Astrocyte (in vitro differentiated cells and primary cell): Measurements from ENCODE around the gene LTBP2. TPM values are rescaled to one million over a fixed set of nuclear protein-coding genes. Genes with fewer than 3 reads are reported as not detected.

ENCODE experiments used
- DNase-seq: peaks from one replicate; pipeline ENCODE4 v3.0.0-alpha.2; 2010; ENCODE audit warnings: low read depth
- FAIRE-seq: peaks from 2 replicates; lab custom pipeline; 2011; peaks lifted over from hg19 to GRCh38; lab: Jason Lieb, UNC
- H2AFZ ChIP-seq: 2 replicates; pipeline ENCODE4 v1.6.0; 2012; ENCODE audit warnings: low read depth, low read length, inconsistent platforms
- H3K27ac ChIP-seq: 2 replicates; pipeline ENCODE4 v1.5.1; 2011; ENCODE audit warnings: low read depth, low read length, inconsistent platforms
- H3K27me3 ChIP-seq: 2 replicates; pipeline ENCODE4 v1.6.0; 2011; ENCODE audit warnings: low read length, inconsistent platforms; ENCODE audit not compliant: insufficient read depth
- H3K36me3 ChIP-seq: 2 replicates; pipeline ENCODE4 v1.5.1; 2011; ENCODE audit warnings: low read length, inconsistent platforms; ENCODE audit not compliant: insufficient read depth
- H3K4me1 ChIP-seq: 2 replicates; pipeline ENCODE4 v1.5.1; 2011; ENCODE audit warnings: low read length, inconsistent platforms; ENCODE audit not compliant: insufficient read depth
- H3K4me2 ChIP-seq: 2 replicates; pipeline ENCODE4 v1.6.0; 2012; ENCODE audit warnings: low read length, inconsistent platforms
- H3K4me3 ChIP-seq: 2 replicates; pipeline ENCODE4 v1.5.1; 2011; ENCODE audit warnings: low read depth, mild to moderate bottlenecking, low read length, inconsistent platforms; ENCODE audit not compliant: insufficient read depth
- H3K79me2 ChIP-seq: 2 replicates; pipeline ENCODE4 v1.6.0; 2012; ENCODE audit warnings: mild to moderate bottlenecking, low read length, inconsistent platforms; ENCODE audit not compliant: insufficient read depth
- H3K9ac ChIP-seq: 2 replicates; pipeline ENCODE4 v1.6.0; 2012; ENCODE audit warnings: mild to moderate bottlenecking, low read length, inconsistent platforms
- H3K9me3 ChIP-seq: 2 replicates; pipeline ENCODE4 v1.5.1; 2012; ENCODE audit warnings: low read depth, mild to moderate bottlenecking, low read length, inconsistent platforms; ENCODE audit not compliant: insufficient read depth
- H4K20me1 ChIP-seq: 2 replicates; pipeline ENCODE4 v1.6.0; 2012; ENCODE audit warnings: low read length, inconsistent platforms; ENCODE audit not compliant: insufficient read depth
- H3K27ac Mint-ChIP-seq: one replicate; pipeline ENCODE4 v1.8.0; 2021; ENCODE audit warnings: mild to moderate bottlenecking, mixed read lengths; ENCODE audit not compliant: unreplicated experiment
- H3K27me3 Mint-ChIP-seq: one replicate; pipeline ENCODE4 v1.8.0; 2021; ENCODE audit warnings: low read depth, mixed read lengths; ENCODE audit not compliant: unreplicated experiment
- H3K36me3 Mint-ChIP-seq: one replicate; pipeline ENCODE4 v1.8.0; 2021; ENCODE audit warnings: low read depth, mixed read lengths; ENCODE audit not compliant: unreplicated experiment
- H3K4me1 Mint-ChIP-seq: one replicate; pipeline ENCODE4 v1.8.0; 2021; ENCODE audit warnings: low read depth, mixed read lengths; ENCODE audit not compliant: unreplicated experiment
- H3K4me3 Mint-ChIP-seq: one replicate; pipeline ENCODE4 v1.8.0; 2021; ENCODE audit warnings: mild to moderate bottlenecking, moderate library complexity, mixed read lengths; ENCODE audit not compliant: unreplicated experiment
- H3K9me3 Mint-ChIP-seq: one replicate; pipeline ENCODE4 v1.8.0; 2021; ENCODE audit warnings: mild to moderate bottlenecking, mixed read lengths; ENCODE audit not compliant: unreplicated experiment
- EZH2 ChIP-seq: IDR thresholded peaks from 2 replicates; pipeline ENCODE4 v1.6.1; 2012; ENCODE audit warnings: mild to moderate bottlenecking, low read length, inconsistent platforms; ENCODE audit not compliant: insufficient read depth
- total RNA-seq: library from RNA; stranded (reverse); gene quantifications from 2 replicates; pipeline ENCODE4 v1.2.1, GENCODE V29; 2021
- TF ChIP-seq, protein P1 (sequence below): IDR thresholded peaks from 2 replicates; pipeline ENCODE4 v1.5.1; 2011; ENCODE audit warnings: low read depth, mild to moderate bottlenecking, inconsistent platforms, low read length, moderate library complexity; ENCODE audit not compliant: insufficient read depth

Gene LTBP2
- total RNA-seq, 1 donor from 2014 or later = 162 TPM

GRCh38 chr14:74583689-74584434 lies 28.2 kb downstream of the LTBP2 start:
- Mint-ChIP-seq H3K4me1 (peaks cover 48% of the 10 kb centered on the region), H3K36me3 (peaks cover 43% of the 10 kb centered on the region), H3K27me3 (peaks cover 2% of the 10 kb centered on the region), H3K9me3 (peaks cover 7% of the 10 kb centered on the region), H3K4me3 (peak overlapping the region; percentile 34), H3K27ac (peak overlapping the region; percentile 78)
- no peak for TF ChIP-seq EZH2
- TF ChIP-seq, protein P1, sequence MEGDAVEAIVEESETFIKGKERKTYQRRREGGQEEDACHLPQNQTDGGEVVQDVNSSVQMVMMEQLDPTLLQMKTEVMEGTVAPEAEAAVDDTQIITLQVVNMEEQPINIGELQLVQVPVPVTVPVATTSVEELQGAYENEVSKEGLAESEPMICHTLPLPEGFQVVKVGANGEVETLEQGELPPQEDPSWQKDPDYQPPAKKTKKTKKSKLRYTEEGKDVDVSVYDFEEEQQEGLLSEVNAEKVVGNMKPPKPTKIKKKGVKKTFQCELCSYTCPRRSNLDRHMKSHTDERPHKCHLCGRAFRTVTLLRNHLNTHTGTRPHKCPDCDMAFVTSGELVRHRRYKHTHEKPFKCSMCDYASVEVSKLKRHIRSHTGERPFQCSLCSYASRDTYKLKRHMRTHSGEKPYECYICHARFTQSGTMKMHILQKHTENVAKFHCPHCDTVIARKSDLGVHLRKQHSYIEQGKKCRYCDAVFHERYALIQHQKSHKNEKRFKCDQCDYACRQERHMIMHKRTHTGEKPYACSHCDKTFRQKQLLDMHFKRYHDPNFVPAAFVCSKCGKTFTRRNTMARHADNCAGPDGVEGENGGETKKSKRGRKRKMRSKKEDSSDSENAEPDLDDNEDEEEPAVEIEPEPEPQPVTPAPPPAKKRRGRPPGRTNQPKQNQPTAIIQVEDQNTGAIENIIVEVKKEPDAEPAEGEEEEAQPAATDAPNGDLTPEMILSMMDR = no peak
- H3K79me2 ChIP-seq = peaks cover 57% of the 10 kb centered on the region
- no peak overlapping the region for H3K4me3 ChIP-seq
- no peak overlapping the region for H2AFZ ChIP-seq
- peaks cover 41% of the 10 kb centered on the region for H3K4me1 ChIP-seq
- peak; percentile 54 for FAIRE-seq
- no peaks in the 10 kb centered on the region for H3K27me3 ChIP-seq
- no peaks in the 10 kb centered on the region for H3K9me3 ChIP-seq
- H3K27ac ChIP-seq = peak overlapping the region; percentile 63
- H3K4me2 ChIP-seq = peak overlapping the region; percentile 22
- DNase-seq = peak; percentile 89
- H4K20me1 ChIP-seq = peaks cover 5% of the 10 kb centered on the region
- peaks cover 14% of the 10 kb centered on the region for H3K36me3 ChIP-seq
- H3K9ac ChIP-seq = peak overlapping the region; percentile 34

DNA sequence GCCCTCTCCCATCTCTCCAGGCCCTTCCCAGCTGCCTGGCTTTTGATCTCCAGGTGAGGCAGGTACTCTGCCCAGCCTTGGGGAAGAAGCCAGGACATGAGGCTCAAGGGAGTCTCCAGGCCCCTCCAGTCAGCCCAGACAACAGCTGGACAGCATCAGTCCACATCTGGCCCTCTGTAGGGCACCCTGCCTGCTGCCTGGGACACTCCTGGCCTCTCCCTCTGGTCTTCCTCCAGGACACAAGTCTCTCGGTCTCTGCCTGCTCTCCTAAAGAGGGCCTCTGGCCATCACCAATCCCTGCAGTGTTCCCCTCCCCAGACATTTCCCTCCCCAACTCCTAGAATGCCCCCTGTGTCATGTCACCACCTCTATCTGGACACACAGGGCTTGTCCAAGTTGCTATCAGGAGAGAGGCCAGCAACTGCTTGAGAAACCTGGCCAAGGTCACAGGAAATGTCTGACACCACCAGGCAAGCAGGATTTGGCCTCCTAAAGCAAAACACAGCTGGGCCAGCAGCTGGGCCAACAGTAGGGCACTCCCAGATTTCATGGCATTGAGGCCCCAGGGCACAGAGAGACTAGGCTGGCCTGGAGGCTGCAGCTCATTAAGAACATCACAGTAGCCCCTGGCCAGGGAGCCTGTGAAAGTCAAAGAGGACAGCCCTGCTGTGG lies 29.0 kb downstream of the LTBP2 start:
- Histone ChIP-seq H4K20me1 (peaks cover 5% of the 10 kb centered on the region), H3K4me2 (peak overlapping the region; percentile 22), H3K79me2 (peaks cover 54% of the 10 kb centered on the region), H2AFZ (no peak overlapping the region), H3K27me3 (no peaks in the 10 kb centered on the region), H3K9ac (peak overlapping the region; percentile 34), H3K9me3 (no peaks in the 10 kb centered on the region), H3K36me3 (peaks cover 14% of the 10 kb centered on the region), H3K4me1 (peaks cover 41% of the 10 kb centered on the region), H3K27ac (peak overlapping the region; percentile 39), H3K4me3 (no peak overlapping the region)
- Mint-ChIP-seq H3K9me3 (peaks cover 7% of the 10 kb centered on the region), H3K4me1 (peaks cover 47% of the 10 kb centered on the region), H3K4me3 (no peak overlapping the region), H3K27me3 (peaks cover 2% of the 10 kb centered on the region), H3K27ac (peak overlapping the region; percentile 38), H3K36me3 (peaks cover 47% of the 10 kb centered on the region)
- no peak for FAIRE-seq
- TF ChIP-seq, protein P1 = no peak
- no peak for TF ChIP-seq EZH2
- DNase-seq = no peak
